Body of pancreas (tissue), 4 donors: ENCODE measurements around the gene ZBTB17. TPM values are rescaled to one million over a fixed set of nuclear protein-coding genes. Genes with fewer than 3 reads are reported as not detected.

Experiments used
- ATAC-seq: fragments of 150-250 bp; one replicate; pipeline ENCODE4 v1.9.1; 2016
- DNase-seq, 4 donors: peaks; one replicate each; pipeline ENCODE4 v3.0.0-alpha.2; 2019
- H3K27ac ChIP-seq, 4 donors: fragments of 200-600 bp; sonication (generic); 1 replicate in 3 of 4; 2 replicates in 1 of 4; pipeline versions ENCODE4 v1.5.1 to v1.6.1; 2016 to 2019; ENCODE audit warnings: mild to moderate bottlenecking in 1 of 4, mixed read lengths in 1 of 4, moderate library complexity in 1 of 4
- H3K27me3 ChIP-seq, 2 donors: fragments of 200-600 bp; sonication (generic); one replicate each; pipeline ENCODE4 v1.6.0; 2016; ENCODE audit warnings: mild to moderate bottlenecking in 1 of 2
- H3K36me3 ChIP-seq, 2 donors: fragments of 200-600 bp; sonication (generic); replicated peaks in 1 of 2; 2 replicates each; pipeline ENCODE4 v1.5.1; 2016; ENCODE audit warnings: low read depth in 2 of 2; ENCODE audit not compliant: insufficient read depth in 1 of 2
- H3K4me1 ChIP-seq: fragments of 200-600 bp; sonication (generic); one replicate; pipeline ENCODE4 v1.6.0; 2016
- H3K4me3 ChIP-seq, 2 donors: fragments of 200-600 bp; sonication (generic); 1 replicate in 1 of 2; 2 replicates in 1 of 2; pipeline ENCODE4 v1.5.1; 2016 to 2019
- H3K9me3 ChIP-seq, 3 donors: fragments of 200-600 bp; sonication (generic); 1 replicate in 2 of 3; 2 replicates in 1 of 3; pipeline ENCODE4 v1.5.1; 2016
- CTCF ChIP-seq, 7 experiments: fragments of 450-650 bp in 4 of 7; fragments of 200-600 bp in 3 of 7; sonication (generic) in 3 of 7; IDR thresholded peaks; one replicate each; pipeline ENCODE4 v1.5.1; 2016 to 2019; ENCODE audit warnings: antibody characterized with exemption in 7 of 7
- POLR2A ChIP-seq, 3 donors: fragments of 450-650 bp; IDR thresholded peaks; one replicate each; pipeline ENCODE4 v1.6.1; 2016; ENCODE audit warnings: antibody characterized with exemption in 3 of 3, mild to moderate bottlenecking in 2 of 3
- WGBS, 2 donors: methylation state at CpG; one replicate each; pipeline ENCODE4 v1.1.5; 2017; 5-methylcytosine and 5-hydroxymethylcytosine counted together
- intact Hi-C: fragments of 100-400 bp; cut with DNase I; formaldehyde crosslinking; loops from one replicate; pipeline ENCODE4 v1.15.1; 2023
- total RNA-seq, 2 donors: library from RNA; depleted of rRNA; stranded (reverse); fragments of >200 nt; gene quantifications; one replicate each; pipeline ENCODE4 v1.1.0, GENCODE V29; 2016

Gene ZBTB17
- total RNA-seq, 2 donors from 2014 or later: 28.8 to 73.2 TPM

- no peak overlapping the region for H3K4me3 ChIP-seq
- 71 to 86% methylated on average over 15 of the region's 15 CpGs for WGBS, 2 donors
- H3K27ac ChIP-seq: no peak overlapping the region
- no peaks in the 10 kb centered on the region for H3K36me3 ChIP-seq
- H3K9me3 ChIP-seq: no peaks in the 10 kb centered on the region
- intact Hi-C loops: no loop called here
- ATAC-seq: no peak
- TF ChIP-seq CTCF (IDR thresholded peaks at IDR 0.05): no peak
- TF ChIP-seq POLR2A (IDR thresholded peaks at IDR 0.05): no peak
- no peaks in the 10 kb centered on the region for H3K27me3 ChIP-seq
- H3K4me1 ChIP-seq: peaks cover 11% of the 10 kb centered on the region
- DNase-seq: no peak
Measured at GRCh38 chr1:15957221-15958095, 18.4 kb downstream of the ZBTB17 start.

- Histone ChIP-seq H3K4me3 (no peak overlapping the region), H3K9me3 (no peaks in the 10 kb centered on the region), H3K27ac (no peak overlapping the region), H3K36me3 (no peaks in the 10 kb centered on the region), H3K4me1 (peaks cover 18% of the 10 kb centered on the region), H3K27me3 (no peaks in the 10 kb centered on the region)
- ATAC-seq (no peak), DNase-seq (no peak)
- TF ChIP-seq CTCF (IDR thresholded peaks at IDR 0.05): no peak
- no peak for TF ChIP-seq POLR2A (IDR thresholded peaks at IDR 0.05)
- intact Hi-C loops: no loop called here
Measured at GRCh38 chr1:15956150-15956549, 19.8 kb downstream of the ZBTB17 start.

DNA sequence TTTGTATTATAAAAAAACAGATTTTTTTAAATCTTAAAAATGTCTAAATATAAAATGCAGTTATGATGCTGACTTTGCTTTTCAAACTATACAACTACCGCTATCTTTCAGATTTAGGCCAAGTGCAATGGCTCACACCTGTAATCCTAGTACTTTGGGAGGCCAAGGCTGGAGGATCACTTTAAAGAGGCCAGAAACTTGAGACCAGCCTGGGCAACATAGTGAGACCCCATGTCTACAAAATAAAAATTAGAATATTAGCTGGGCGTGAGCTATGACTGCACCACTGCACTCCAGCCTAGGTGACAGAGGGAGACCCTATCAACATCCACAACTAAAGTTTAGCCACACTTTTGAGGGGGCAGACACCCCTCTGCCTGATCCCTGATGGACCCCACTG is 20.3 kb downstream of the ZBTB17 start:
- Histone ChIP-seq H3K27me3 (no peaks in the 10 kb centered on the region), H3K4me3 (no peak overlapping the region), H3K36me3 (no peaks in the 10 kb centered on the region), H3K9me3 (no peaks in the 10 kb centered on the region), H3K27ac (no peak overlapping the region), H3K4me1 (peaks cover 24% of the 10 kb centered on the region)
- TF ChIP-seq POLR2A (IDR thresholded peaks at IDR 0.05) (no peak), CTCF (IDR thresholded peaks at IDR 0.05) (no peak)
- WGBS, 2 donors: 91 to 97% methylated on average over 2 of the region's 2 CpGs
- ATAC-seq (no peak), DNase-seq (no peak)
- intact Hi-C loops: no loop called here

GRCh38 chr1:15954316-15954715 is 21.6 kb downstream of the ZBTB17 start:
- no peak for DNase-seq
- intact Hi-C loops: no loop called here
- H3K4me3 ChIP-seq: no peak overlapping the region
- H3K36me3 ChIP-seq: no peaks in the 10 kb centered on the region
- no peaks in the 10 kb centered on the region for H3K9me3 ChIP-seq
- peaks cover 36% of the 10 kb centered on the region for H3K4me1 ChIP-seq
- no peak overlapping the region for H3K27ac ChIP-seq
- no peak for ATAC-seq
- no peaks in the 10 kb centered on the region for H3K27me3 ChIP-seq
- 91 to 94% methylated on average over 3 of the region's 3 CpGs for WGBS, 2 donors
- no peak for TF ChIP-seq POLR2A (IDR thresholded peaks at IDR 0.05)
- no peak for TF ChIP-seq CTCF (IDR thresholded peaks at IDR 0.05)

GRCh38 chr1:15953791-15954241 is 22.1 kb downstream of the ZBTB17 start:
- ATAC-seq: no peak
- no peaks in the 10 kb centered on the region for H3K36me3 ChIP-seq
- 57 to 78% methylated on average over 1 of the region's 1 CpG for WGBS, 2 donors
- H3K27me3 ChIP-seq: no peaks in the 10 kb centered on the region
- TF ChIP-seq CTCF (IDR thresholded peaks at IDR 0.05) (no peak), POLR2A (IDR thresholded peaks at IDR 0.05) (no peak)
- H3K4me3 ChIP-seq: no peak overlapping the region
- no peak overlapping the region for H3K27ac ChIP-seq
- intact Hi-C loops: no loop called here
- H3K4me1 ChIP-seq: peaks cover 37% of the 10 kb centered on the region
- H3K9me3 ChIP-seq: no peaks in the 10 kb centered on the region
- no peak for DNase-seq
